HepG2 (cell line): ENCODE results near the gene ADAD2. TPM values are rescaled to one million over a fixed set of nuclear protein-coding genes. Genes with fewer than 3 reads are reported as not detected.

Experiments
- CENPT ChIP-seq: sonication (generic); formaldehyde crosslinking; IDR thresholded peaks from 2 replicates; pipeline ENCODE4 v1.8.0; 2022; ENCODE audit warnings: low read depth, mild to moderate bottlenecking, moderate library complexity, missing genetic modification reagents
- JUN ChIP-seq: sonication (generic); formaldehyde crosslinking; IDR thresholded peaks from 2 replicates; pipeline ENCODE4 v1.4.0; 2020; ENCODE audit warnings: mild to moderate bottlenecking, missing genetic modification reagents
- MATR3 ChIP-seq: sonication (generic); formaldehyde crosslinking; IDR thresholded peaks from 2 replicates; pipeline ENCODE4 v1.4.0; 2020; ENCODE audit warnings: missing genetic modification reagents
- NFE2 ChIP-seq: sonication (generic); formaldehyde crosslinking; IDR thresholded peaks from 2 replicates; pipeline ENCODE4 v1.4.0; 2020; ENCODE audit warnings: missing genetic modification reagents
- PHF8 ChIP-seq: sonication (generic); formaldehyde crosslinking; IDR thresholded peaks from 2 replicates; pipeline ENCODE4 v1.5.0; 2020; ENCODE audit warnings: missing genetic modification reagents
- PLRG1 ChIP-seq: fragments of 450-650 bp; conservative IDR thresholded peaks from 2 replicates; pipeline ENCODE4 v1.6.1; 2016
- RAD21 ChIP-seq: fragments of 450-650 bp; formaldehyde crosslinking; IDR thresholded peaks from 2 replicates; pipeline ENCODE4 v1.5.0; 2020; ENCODE audit warnings: mild to moderate bottlenecking
- SNAPC4 ChIP-seq: sonication (generic); formaldehyde crosslinking; IDR thresholded peaks from 2 replicates; pipeline ENCODE4 v1.4.0; 2020; ENCODE audit warnings: mild to moderate bottlenecking, missing genetic modification reagents
- TP53 ChIP-seq: sonication (generic); formaldehyde crosslinking; conservative IDR thresholded peaks from 2 replicates; pipeline ENCODE4 v1.4.0; 2020; ENCODE audit warnings: missing genetic modification reagents
- ZFP37 ChIP-seq: sonication (generic); formaldehyde crosslinking; IDR thresholded peaks from 2 replicates; pipeline ENCODE4 v1.4.0; 2020; ENCODE audit warnings: missing genetic modification reagents, borderline replicate concordance
- ZSCAN30 ChIP-seq: sonication (generic); formaldehyde crosslinking; IDR thresholded peaks from 2 replicates; pipeline ENCODE4 v1.5.0; 2020; ENCODE audit warnings: mild to moderate bottlenecking, missing genetic modification reagents
- ZSCAN31 ChIP-seq: sonication (generic); formaldehyde crosslinking; IDR thresholded peaks from 2 replicates; pipeline ENCODE4 v1.5.0; 2020; ENCODE audit warnings: low read depth, mild to moderate bottlenecking, missing genetic modification reagents
- ZXDC ChIP-seq: sonication (generic); formaldehyde crosslinking; IDR thresholded peaks from 2 replicates; pipeline ENCODE4 v1.5.0; 2020; ENCODE audit warnings: mild to moderate bottlenecking, missing genetic modification reagents
- polyA plus RNA-seq, 8 experiments: library from polyadenylated mRNA; depleted of rRNA in 3 of 8; stranded (reverse) in 7 of 8; unstranded in 1 of 8; fragments of >200 nt; fragmentation: Illumina TruSeq in 4 of 8; extraction: Trizol in 4 of 8; gene quantifications; 2 replicates each; pipeline versions ENCODE4 v1.2.1 to v1.2.3, GENCODE V29; 2011 to 2016; ENCODE audit warnings: low read depth in 4 of 8, missing spikeins in 1 of 8, mixed read lengths in 1 of 8; ENCODE audit not compliant: insufficient read depth in 1 of 8
- total RNA-seq, 5 experiments: library from RNA; depleted of rRNA; stranded (reverse); fragments of >200 nt; fragmentation: Illumina TruSeq; extraction: Trizol; gene quantifications; 2 replicates each; pipeline ENCODE4 v1.2.3, GENCODE V29; 2016; ENCODE audit warnings: low read depth in 1 of 5
- TF ChIP-seq, protein P1 (sequence below): sonication (generic); formaldehyde crosslinking; IDR thresholded peaks from 2 replicates; pipeline ENCODE4 v1.9.0; 2021; ENCODE audit warnings: missing genetic modification reagents, mild to moderate bottlenecking, borderline replicate concordance

Gene ADAD2
- total and polyA plus RNA-seq, 2 of the 13 experiments (the other 11 are each of a cell fraction or from before 2014, with no cell fraction given) = not detected

GRCh38 chr16:84186685-84187437 is 4.1 kb upstream of the ADAD2 start, which contains the start of gene TAF1C (continued):
- no peak for TF ChIP-seq CENPT (CRISPR knock-in tag)
- peak; percentile 80; the same call in 1 of the 2 replicates for TF ChIP-seq ZXDC (CRISPR knock-in tag)
- TF ChIP-seq PLRG1 = no peak
- no peak for TF ChIP-seq MATR3 (CRISPR knock-in tag)
- 0 out of 2 replicates have a peak, but pooled peaks have one; percentile 42 for TF ChIP-seq ZSCAN30
- peak; percentile 17 for TF ChIP-seq ZSCAN31 (CRISPR knock-in tag)
- TF ChIP-seq JUN (CRISPR knock-in tag) = no peak
- peak; percentile 92 for TF ChIP-seq RAD21 (CRISPR knock-in tag)
- TF ChIP-seq, protein P1, sequence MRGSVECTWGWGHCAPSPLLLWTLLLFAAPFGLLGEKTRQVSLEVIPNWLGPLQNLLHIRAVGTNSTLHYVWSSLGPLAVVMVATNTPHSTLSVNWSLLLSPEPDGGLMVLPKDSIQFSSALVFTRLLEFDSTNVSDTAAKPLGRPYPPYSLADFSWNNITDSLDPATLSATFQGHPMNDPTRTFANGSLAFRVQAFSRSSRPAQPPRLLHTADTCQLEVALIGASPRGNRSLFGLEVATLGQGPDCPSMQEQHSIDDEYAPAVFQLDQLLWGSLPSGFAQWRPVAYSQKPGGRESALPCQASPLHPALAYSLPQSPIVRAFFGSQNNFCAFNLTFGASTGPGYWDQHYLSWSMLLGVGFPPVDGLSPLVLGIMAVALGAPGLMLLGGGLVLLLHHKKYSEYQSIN = no peak
- no peak for TF ChIP-seq ZFP37 (CRISPR knock-in tag)
- TF ChIP-seq TP53 (CRISPR knock-in tag) = peak; percentile 74; the same call in 1 of the 2 replicates
- TF ChIP-seq SNAPC4 = peak; percentile 86
- no peak for TF ChIP-seq NFE2 (CRISPR knock-in tag)
- TF ChIP-seq PHF8 (CRISPR knock-in tag) = peak; percentile 98
